CD4-positive, alpha-beta T cell treated with Interleukin-2 at 100 ng/mL for 4 hours (primary cell): Measurements from ENCODE around the gene ATP8B3.

Experiments
- DNase-seq: peaks from one replicate; pipeline ENCODE4 v3.0.0-alpha.2; 2020; ENCODE audit warnings: low spot score

ATP8B3 gene

DNA sequence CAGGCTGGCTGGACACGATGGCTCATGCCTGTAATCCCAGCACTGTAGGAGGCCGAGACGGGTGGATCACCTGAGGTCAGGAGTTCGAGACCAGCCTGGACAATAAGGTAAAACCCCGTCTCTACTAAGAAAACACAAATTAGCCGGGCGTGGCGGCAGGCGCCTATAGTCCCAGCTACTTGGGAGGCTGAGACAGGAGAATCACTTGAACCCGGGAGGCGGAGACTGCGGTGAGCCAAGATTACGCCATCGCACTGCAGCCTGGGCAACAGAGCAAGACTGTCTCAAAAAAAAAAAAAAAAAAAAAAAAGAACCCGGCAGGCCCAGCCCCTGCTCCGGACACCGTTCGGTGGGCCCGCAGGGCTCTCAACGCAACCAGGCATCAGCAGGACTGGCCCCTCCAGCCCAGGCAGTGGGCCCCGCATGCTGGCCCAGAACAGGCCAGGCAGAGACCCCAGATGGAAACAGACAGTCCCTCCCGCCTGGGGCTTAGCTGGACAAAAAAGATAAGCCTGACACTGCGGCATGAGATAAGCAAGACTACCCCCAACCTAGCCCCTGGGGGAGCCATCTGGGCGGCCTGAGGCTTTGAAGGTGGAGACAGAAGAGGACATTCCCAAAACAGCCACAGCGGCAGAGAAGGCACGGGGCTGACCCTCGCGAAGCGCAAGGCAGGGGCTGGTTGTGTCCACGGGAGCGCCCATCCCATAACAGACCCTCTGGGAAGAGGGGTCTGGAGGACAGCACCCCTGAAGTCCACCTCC, 24.6 kb upstream of the ATP8B3 start:
- no peak for DNase-seq

DNA sequence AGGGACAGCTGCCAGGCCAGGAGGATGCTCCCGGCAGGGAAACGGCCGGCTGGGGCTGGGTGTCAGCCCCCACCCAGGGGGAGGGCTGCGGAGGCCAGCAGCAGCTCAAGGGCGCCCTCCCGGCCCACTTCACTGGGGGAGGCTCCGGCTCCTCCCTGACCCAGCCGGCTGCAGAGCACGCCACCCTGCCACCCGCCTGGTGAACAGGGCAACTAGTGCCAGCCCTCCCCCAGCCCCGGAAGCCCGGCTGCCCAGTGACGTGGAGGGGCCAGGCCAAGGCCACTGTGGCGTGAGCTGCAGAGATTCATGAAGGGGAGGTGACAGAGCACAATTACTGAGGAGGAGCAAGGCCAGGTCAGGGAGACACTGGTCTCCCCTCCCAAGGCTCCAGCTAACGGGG, 21.5 kb upstream of the ATP8B3 start:
- no peak for DNase-seq

DNA sequence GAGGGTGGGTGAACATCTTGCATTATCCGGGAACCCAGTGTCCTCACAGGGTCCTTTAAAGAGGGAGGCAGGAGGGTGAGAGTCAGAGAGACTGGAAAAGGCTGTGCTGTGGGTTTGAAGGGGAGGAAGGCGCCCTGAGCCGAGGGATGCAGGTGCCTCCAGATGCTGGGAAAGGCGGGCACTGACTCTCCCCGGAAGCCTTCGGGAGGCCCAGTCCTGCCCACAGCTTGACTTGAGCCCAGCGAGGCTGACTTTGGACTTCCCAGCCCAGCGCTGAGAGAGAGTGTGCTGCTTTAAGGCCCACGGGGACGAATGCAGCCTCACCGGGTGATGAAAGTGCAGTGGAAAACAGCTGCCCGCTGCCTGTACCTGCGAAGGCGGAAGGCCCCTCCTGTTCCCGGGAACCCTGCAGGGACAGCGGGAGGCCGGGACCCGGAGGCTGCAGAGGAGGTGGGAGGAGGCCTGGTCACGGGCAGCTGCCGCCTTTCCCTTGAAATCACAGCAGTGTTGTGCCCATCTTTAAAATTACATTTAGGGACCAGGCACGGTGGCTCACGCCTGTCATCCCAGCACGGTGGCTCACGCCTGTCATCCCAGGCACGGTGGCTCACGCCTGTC, 20.1 kb upstream of the ATP8B3 start:
- no peak for DNase-seq

DNA sequence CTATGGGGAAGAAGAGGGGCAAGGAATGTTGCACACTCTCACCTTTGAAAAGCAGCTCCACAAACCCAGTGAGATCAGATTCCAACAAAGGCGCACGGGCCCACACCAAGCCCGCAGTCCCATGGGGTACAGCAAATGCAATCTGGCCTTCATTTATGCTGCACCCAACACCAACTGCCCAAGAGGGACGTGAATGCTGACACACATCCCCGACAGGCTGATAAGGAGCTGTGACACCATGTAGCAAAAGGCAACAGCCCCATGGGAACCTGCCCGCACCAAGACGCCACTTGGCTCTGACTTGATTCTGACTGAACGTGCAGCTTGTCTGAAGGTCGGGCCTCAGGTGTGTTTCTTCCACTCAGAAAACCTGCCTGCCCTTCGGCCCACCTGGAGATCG, 18.9 kb upstream of the ATP8B3 start:
- DNase-seq = no peak

DNA sequence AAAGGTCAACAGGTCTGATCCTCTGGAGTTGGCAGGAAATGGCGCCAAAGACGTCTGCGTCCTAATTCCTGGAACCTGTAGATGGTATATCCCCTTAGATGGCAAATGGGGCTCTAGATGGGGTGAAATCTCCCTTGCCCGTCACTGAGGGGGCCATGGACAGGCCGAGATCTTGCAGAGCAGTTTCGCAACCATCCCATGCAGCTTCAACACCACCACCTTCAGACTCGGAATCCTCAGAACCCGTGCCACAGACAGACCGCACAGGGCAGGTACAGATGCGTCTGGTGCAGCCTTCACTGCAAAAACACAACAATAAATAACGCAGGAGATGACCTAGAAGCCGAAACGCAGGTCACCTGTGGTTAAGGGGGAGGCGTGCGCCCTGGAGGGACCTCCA, 18.5 kb upstream of the ATP8B3 start:
- no peak for DNase-seq

DNA sequence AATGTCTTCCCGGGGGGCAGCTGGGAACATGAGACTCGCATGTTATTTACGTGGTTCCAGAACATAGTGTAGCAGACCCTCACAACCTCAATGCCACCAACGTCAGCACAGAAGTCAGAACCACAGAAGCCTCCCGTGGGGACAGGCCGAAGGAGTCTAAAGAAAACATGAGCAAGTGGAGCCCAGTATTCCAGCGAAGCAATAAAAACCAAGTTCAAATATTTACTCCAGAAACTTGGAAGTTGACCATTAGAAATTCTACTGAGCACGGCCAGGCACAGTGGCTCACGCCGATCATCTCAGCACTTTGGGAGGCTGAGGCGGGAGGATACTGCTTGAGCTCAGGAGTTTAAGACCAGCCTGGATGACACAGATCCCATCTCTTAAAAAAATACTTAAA, 17.9 kb upstream of the ATP8B3 start:
- DNase-seq = no peak

DNA sequence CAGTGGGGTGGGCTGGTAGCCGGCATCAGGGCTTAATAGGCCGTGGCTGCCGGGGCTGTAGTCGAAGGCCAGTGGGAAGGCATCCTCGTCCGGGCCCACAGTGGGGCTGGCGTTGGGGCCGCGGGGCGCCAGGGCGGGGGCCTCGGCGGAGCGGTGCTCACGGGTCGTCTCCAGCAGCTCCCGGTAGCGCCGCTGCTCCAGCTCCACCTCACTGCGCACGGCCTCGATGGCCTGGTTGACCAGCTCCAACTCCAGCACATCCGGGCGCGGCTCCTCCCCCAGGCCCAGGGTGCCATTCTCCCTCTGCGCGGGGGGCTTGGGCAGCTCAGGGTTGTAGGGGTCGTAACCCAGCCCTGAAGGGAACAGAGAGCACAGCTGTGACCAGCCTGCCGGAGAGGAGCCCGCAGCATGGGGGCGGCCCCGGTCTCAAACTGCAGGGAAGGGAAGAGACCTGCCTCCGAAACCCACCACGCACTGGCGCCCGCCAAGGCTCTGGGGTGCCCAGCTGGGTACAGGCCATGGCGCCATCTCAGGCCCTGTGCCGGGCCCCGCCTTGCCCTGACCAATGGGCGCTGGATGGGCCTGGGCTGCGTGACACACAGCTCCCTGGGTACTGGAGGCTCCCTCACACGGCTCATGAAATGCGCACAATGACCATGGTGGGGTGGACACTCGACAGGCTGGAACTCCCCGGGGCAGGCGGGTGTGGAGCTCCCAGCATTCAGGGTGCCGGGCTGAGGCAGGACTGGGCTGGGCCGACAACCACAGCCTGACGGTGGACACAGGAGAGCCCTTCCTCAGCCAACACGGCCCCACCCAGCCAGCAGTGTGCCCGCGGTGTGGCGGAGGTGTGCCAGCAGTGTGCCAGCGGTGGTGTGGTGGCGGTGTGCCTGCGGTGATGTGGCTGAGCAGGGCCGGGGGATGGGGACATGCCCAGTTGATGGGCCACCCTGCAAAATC, 16.5 kb upstream of the ATP8B3 start:
- DNase-seq = no peak

DNA sequence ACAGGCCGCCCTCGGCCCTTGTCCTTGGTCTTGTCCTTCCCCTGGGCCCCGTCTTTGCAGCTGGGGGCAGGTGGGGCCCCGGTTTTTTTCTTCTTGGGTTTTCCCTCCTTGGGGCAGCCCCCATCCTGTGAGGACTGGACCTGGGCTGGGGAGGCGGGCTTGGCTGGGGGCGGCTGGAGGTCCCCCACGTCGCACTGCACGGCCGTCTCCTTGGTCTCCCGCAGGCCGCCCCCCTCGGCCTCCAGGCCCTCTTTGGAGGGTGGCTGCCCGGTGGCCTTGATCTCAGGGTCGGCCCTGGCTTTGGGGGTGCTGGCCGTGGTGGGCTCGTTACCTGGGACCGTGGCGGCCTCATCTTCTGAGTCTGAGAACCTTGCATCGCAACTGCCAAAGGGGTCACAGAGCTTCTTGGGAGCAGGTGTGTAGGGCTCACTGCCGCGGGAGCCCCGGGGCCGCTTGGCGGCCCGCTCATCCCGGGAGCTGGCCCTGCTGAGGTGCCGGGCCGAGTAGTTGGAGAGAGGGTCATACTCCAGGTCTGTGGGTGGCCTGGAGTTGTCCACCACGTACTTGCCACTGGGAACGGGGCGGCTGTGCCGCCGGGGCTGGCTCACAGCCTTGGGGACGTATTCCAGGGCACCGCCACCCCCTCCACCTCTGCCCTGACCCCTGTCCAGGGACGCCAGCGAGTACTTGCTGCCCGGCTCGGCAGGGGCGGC, 15.6 kb upstream of the ATP8B3 start:
- DNase-seq = no peak

DNA sequence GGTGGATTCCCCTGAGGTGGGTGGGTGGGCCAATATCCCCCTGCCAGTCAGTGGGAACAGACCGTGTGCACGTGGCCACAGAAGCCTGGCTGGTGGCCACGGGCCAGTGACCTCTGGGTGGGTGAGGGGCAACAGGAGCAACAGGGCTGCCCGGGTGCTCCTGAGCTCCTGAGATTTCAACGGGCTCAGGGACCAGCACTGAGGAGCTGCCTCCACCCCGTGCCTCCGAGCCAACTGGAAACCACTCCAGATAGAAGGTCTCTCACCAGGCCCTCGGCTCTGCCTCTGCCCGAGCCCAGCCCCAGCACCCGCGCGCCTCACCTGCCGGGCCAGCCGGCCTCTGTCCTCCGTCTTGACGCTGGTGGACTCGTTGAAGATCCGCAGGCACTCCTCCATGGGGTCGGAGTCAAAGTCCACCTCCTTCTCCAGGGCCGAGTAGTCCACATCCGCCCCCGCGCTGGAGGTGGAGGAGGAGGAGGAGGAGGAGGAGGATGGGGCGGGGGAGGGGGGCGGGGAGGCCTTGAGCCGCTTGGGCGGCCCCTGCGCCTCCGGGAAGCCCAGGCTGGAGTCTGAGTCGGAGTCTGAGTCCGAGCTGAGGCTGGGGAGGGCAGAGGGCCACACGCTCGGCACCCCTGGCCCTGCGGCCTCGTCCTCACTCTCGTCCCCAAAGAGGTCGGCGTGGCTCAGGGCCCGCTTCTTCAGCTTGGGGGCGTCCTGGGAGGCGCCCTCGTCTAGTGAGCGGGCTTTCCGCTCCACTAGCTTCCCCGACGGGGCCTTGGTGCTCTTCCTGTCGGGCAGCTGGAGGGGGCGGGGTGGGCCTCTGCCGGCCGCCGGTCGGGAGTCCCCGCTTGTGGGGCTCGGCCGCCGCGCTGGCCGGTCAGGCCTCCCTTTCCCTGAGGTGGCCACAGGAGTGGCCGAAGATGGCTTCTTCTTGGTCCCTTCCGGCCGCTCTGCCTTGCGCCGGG, 14.8 kb upstream of the ATP8B3 start:
- DNase-seq = no peak

DNA sequence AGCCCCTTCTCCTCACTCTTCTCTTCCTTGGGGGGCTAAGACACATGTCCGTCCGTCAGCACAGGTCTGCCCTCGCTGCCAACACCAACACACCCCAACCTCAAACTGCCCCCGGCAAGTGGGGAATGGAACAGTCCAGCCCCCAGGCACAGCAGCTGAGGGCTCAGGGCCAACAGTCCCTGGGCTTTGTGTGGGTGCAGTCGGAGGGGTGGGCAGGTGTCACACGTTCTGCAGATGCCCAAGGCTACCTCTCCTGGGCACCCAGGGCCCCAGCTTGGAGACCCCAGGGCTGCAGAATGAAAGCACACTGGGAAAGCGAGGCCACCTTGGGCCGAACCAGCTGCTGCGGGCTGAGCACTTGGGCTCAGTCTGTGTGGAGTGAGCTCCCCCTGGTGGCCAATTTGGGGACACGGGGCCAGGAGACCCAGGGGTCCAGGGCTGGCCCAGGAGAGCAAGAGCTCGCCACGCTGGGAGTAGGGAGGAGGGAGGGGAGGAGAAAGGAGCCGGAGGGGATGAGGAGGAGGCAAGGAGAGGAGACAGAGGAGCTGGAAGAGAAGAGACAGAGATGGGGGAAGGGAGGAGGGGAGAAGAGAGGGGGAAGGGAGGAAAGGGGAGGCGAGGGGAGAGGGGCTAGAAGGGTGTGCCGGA, 14.0 kb upstream of the ATP8B3 start:
- DNase-seq = peak; percentile 78

DNA sequence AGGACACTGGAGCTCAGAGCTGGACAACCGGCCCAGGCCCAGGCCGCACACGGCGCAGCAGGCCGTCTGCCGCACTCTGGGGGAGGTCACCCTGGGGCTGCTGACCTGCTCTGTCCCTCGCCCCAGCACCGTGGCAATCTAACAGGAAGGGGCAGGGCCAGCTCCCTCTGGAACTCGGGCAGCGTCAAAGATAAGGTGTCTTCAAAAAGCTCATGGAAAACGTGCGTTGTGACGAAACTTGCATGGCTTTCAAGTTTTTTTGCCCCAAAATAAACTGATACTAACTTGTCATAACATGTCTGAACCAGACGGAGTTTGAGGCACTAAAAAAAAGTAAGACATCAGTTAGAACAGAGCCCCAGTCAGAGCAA, 12.2 kb upstream of the ATP8B3 start:
- no peak for DNase-seq

DNA sequence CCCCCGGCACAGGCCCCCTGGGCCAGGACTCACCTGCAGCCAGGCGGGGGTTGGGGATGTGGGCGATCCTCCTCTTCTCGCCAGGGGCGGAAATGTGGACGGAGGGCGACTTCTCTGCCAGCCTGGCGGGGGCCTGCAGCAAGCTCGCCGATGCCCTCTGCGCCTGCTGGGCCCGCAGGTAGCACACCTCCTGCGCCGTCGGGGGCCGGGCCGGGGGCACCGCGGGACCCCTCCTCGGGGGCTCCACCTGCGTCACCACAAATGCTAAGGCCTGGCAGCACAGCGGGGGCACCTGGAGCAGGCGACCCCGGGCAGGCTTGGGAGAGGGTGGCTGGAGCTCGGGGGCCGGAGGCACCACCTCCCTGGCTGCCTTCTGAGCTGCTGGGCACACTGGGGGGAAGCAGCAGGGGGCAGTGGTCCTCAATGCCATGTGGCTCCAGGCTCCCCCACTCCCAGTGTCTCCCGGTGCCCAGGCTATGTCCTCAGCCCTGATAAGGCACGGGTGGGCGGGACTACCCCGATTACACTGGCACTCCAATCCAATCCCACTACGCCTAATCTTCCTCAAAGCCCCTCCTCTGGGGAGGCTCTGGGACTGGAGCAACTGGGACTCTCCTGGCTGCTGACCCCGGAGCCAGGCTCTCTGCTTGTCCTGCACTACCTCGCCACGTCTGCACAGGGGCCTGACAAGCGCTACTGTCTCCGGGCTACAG, 11.6 kb upstream of the ATP8B3 start:
- DNase-seq = no peak

DNA sequence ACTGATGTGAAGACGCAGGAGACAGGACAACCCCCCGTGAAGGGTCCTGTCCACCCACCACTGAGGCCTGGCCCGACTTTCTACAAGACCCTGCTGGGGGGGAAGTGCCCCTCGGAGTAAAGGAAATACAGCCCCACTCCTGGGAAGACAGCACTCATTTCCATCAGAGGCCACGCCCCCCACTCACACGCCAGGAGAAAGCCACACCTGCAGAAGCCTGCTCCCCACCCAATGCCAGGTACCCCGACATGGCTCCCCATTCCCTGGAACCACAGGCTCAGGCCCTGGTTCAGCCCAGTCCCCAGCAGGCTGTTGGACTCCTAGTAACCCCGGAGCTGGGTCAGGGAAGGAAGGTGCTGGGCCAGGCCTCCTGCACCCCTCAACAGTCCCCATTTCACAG, 10.9 kb upstream of the ATP8B3 start:
- no peak for DNase-seq

DNA sequence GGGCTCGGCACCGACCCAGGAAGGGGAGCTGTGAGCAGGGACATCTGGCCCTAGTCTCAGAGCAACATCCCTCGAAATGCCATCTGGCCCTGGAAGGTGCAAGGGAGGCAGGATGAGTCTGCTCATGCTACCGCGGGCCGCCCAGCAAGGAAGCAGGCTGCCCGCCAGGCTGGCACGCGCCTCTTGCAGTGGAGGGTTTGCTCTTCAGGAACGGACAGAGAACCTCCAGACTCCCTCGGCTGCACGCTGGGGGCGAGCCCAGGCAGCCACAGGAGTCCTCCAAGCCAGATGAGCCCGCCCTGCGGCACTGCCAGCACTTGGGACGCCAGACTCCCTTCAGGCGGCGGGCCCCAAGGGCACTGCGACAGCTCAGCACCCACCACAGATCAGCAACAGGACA, 10.1 kb upstream of the ATP8B3 start:
- DNase-seq = no peak

DNA sequence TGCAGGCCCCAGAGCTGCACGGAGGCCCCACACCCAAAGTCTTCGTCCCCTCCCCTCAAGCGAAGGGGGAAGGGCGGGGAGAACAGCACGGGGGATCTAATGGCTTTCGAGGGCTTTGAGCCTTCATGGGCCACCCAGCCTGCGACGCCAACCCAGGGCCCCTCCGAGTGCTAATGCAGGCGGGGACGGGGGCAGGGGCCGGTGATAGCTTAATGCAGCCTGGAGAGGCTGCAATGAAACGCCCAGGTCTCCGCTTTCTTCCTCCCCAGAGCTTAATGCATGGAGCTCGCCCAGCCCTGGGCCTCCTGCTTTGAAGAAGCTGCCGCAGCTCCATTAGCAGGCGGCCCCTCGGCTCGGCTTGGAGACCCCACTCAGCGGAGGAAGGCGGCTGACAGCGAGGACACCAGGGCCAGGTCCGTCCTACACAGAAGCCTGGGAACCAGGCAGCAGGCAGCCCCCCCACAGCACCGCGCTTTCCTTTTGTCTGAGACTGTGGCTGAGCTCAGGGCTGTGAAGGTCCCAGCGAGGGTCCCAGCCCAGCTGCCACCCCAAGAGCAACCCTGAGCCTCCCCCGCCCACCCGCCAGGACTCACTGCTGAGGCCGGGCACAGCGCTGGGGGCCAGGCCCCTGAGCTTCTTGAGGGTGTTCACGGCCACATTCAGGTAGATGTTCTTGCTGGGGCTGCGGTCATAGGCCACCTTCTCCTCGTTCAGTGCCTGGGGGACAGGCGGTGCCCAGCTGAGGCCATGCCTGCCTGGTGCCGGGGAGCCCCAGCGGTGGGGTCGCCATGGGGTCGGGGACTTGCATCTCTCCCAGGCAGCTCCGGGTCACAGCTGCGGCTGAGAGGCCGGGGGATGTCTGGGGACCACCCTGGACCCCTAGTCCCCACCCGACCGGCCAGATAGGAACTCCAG, 7.5 kb upstream of the ATP8B3 start:
- no peak for DNase-seq

DNA sequence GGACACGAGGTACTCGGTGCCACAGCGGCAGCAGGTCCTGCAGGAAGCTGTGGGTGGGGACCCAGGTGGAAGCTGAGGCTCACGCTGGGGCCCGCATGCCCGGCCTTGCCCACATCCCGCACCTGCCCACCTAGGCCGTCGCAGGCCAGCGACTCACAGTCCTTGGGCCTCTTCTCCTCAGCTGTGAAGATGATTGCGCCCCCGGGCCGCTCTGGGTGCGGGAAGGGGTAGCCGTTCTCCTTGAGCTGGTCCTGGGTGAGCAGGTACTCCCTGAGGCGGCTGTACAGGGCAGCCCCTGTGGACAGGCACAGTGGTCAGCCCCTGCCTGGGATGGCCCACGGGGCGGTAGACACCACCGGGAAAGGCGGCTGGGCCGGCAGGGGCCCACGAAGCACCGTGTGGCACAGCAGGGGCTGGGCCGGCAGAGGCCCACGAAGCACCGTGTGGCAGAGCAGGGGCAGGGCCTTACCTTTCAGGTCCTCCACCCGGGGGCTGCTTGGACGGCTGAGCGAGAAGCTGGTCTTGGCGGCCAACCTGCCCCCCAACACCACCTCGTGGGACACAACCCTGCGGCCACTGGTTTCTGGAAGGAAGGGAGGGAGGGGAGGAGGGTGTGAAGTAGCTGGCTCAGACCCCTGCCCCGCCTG, 6.6 kb upstream of the ATP8B3 start:
- no peak for DNase-seq

DNA sequence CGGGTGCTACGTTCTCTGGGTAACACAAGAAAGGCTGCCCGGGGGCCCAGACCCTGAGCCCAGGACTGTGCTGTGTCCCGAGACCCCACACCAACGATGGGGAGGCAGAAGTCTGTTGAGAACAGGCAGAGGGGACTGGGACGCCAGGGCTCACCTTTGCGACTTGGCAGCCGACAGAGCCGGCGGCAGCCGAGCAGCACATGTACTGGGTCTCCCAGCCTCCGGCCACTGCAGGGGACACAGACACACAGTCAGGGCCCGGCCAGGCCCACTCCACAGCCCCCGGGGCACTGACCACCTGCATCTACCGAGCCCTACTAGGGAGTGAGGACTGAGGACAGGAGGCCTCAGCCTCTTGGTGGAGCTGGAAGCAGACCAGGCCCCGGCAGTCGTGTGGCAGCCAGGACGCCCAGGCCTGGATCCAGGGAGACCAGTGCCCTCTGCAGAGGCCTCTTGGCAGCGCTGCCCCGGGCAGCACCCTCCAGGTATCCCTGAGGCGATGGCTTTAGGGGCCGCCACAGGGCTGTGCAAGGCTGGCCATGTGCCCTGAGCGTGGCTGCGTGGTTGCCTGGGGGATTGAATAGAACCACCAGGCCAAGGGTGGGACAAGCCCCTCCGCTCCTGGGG, 5.6 kb upstream of the ATP8B3 start:
- no peak for DNase-seq
